ENCODE results near the gene ACTA2. TPM values are rescaled to one million over a fixed set of nuclear protein-coding genes. Genes with fewer than 3 reads are reported as not detected.

ACTA2 gene
- total and polyA plus RNA-seq, 7 donors, result 39.6 to 73.1 (median 56.6) TPM

GRCh38 chr10:88991899-88992320 lies 39.3 kb upstream of the ACTA2 start:
- TF ChIP-seq CTCF (IDR thresholded peaks at IDR 0.05), result no peak
- ATAC-seq (no peak), DNase-seq (no peak)
- Histone ChIP-seq H3K4me1 (peaks cover 4% of the 10 kb centered on the region), H3K9me3 (no peaks in the 10 kb centered on the region), H3K27ac (peak overlapping the region; percentile 79), H3K36me3 (ENCODE audit: insufficient read depth in 1 of 2, low read depth in 1 of 2) (no peaks in the 10 kb centered on the region), H3K4me3 (peak overlapping the region; percentile 92), H3K27me3 (ENCODE audit: insufficient read depth in 3 of 3, low read length in 2 of 3) (no peaks in the 10 kb centered on the region)
- whole genome bisulfite sequencing, 3 donors, result 9 to 23% (median 10%) methylated on average over 6 of the region's 6 CpGs
- intact Hi-C loops (cut with DNase I), result no loop called here

GRCh38 chr10:88991161-88991898 lies 38.8 kb upstream of the ACTA2 start:
- Histone ChIP-seq H3K27ac (peak overlapping the region; percentile 79), H3K27me3 (ENCODE audit: insufficient read depth in 3 of 3, low read length in 2 of 3) (no peaks in the 10 kb centered on the region), H3K4me1 (peaks cover 4% of the 10 kb centered on the region), H3K4me3 (peak overlapping the region; percentile 92), H3K36me3 (ENCODE audit: insufficient read depth in 1 of 2, low read depth in 1 of 2) (no peaks in the 10 kb centered on the region), H3K9me3 (no peaks in the 10 kb centered on the region)
- DNase-seq (peak; percentile 78 to 79), ATAC-seq (peak; percentile 62 to 78 (median 72))
- 0% methylated on average over 38 of the region's 38 CpGs for WGBS, 3 donors
- no peak for TF ChIP-seq CTCF (IDR thresholded peaks at IDR 0.05)
- intact Hi-C loops (cut with DNase I), result no loop called here

GRCh38 chr10:88990384-88991160 lies 38.0 kb upstream of the ACTA2 start, which contains the start of gene FAS:
Gene FAS (plus strand): TSS chr10:88990798. CDS start chr10:88990877, 79 bp downstream.
- no peak for TF ChIP-seq CTCF (IDR thresholded peaks at IDR 0.05)
- H3K36me3 ChIP-seq (ENCODE audit: insufficient read depth in 1 of 2, low read depth in 1 of 2), result no peaks in the 10 kb centered on the region
- DNase-seq (peak; percentile 72 to 81), ATAC-seq (peak; percentile 74 to 84 (median 81))
- peak within 1 kb of the TSS; percentile 79 for H3K27ac ChIP-seq
- intact Hi-C loops (cut with DNase I), result no loop called here
- H3K9me3 ChIP-seq, result no peaks in the 10 kb centered on the region
- WGBS, 3 donors, result 1 to 2% (median 1%) methylated on average over 46 to 51 of the region's 51 CpGs
- H3K4me1 ChIP-seq, result peaks cover 4% of the 10 kb centered on the region
- H3K27me3 ChIP-seq (ENCODE audit: insufficient read depth in 3 of 3, low read length in 2 of 3), result no peaks in the 10 kb centered on the region
- H3K4me3 ChIP-seq, result peak within 1 kb of the TSS; percentile 92

- Histone ChIP-seq H3K27ac (peak overlapping the region; percentile 79), H3K4me1 (peaks cover 4% of the 10 kb centered on the region)
- intact Hi-C loops (cut with DNase I), result loop anchor here in 1 of 2 donors (2.0 to 5.0 kb wide), 2 partner anchors 55 to 153 kb away; no protein-coding TSS in a partner anchor
Measured at GRCh38 chr10:88989824-88990383, 37.3 kb upstream of the ACTA2 start.

More at GRCh38 chr10:88989824-88990383, 37.3 kb upstream of the ACTA2 start:
- DNase-seq (peak in 1 of 2 donors; percentile 47), ATAC-seq (peak; percentile 33 to 52 (median 44))
- H3K9me3 ChIP-seq, result no peaks in the 10 kb centered on the region
- peak overlapping the region; percentile 92 for H3K4me3 ChIP-seq
- H3K27me3 ChIP-seq (ENCODE audit: insufficient read depth in 3 of 3, low read length in 2 of 3), result no peaks in the 10 kb centered on the region
- no peaks in the 10 kb centered on the region for H3K36me3 ChIP-seq (ENCODE audit: insufficient read depth in 1 of 2, low read depth in 1 of 2)
- TF ChIP-seq CTCF (IDR thresholded peaks at IDR 0.05), result no peak
- WGBS, 3 donors, result 18 to 36% (median 23%) methylated on average over 8 of the region's 8 CpGs
